HL-60/S4 (cell line): ENCODE data around the gene KCNC1.

Experiments used
- in situ Hi-C: fragments of 300-500 bp; cut with MboI; formaldehyde crosslinking; loops from 2 replicates; pipeline ENCODE4 v1.14.3; 2022; ENCODE audit warnings: low sequenced_read_pairs

Gene KCNC1

GRCh38 chr11:17771415-17771814 lies 36.8 kb downstream of the KCNC1 start:
- in situ Hi-C loops, result no loop called here

GRCh38 chr11:17771841-17772401 lies 37.3 kb downstream of the KCNC1 start:
- in situ Hi-C loops, result no loop called here

DNA sequence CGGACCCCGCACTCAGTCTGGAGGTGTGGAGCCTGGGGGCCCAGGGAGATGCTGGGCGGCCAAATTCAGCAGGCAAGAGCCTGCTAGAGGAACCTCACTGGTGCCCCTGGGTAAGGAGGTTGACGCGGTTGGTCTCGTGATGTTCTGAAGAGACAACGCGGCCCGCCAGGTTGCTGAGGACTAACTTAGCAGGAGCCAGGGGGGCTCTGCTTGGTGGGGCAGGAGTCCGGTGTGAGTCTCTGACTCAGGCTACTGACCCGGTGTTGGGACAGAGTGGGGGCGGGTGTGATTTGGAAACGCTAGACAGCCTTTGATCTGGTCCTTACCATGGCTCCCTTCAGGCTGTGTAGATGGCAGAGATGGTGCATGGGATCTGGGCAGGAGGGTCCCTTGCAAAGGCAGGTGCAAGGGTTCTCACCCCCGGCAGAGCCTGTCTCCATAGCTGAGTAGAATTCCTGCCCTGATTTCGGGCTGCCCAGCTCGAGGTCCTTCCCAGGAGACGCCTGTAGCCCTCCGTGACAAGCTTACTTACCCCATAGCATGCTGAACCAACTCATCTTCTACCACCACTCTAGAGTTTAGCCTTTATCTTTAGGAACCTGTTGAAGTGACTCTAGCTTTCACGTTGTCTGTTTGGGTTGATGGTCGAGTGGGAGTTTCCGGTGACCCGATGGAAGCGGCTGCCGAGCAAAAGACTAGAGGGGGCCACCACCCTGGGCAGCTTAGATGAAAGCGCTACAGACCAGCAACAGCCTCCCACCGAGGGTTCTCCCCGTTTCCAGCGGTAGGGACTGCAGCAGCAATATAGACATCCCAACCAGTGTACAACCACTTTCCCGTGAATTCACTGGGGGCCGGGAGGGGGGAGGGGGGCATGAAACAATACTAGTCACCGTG lies 38.4 kb downstream of the KCNC1 start:
- in situ Hi-C loops, result no loop called here

DNA sequence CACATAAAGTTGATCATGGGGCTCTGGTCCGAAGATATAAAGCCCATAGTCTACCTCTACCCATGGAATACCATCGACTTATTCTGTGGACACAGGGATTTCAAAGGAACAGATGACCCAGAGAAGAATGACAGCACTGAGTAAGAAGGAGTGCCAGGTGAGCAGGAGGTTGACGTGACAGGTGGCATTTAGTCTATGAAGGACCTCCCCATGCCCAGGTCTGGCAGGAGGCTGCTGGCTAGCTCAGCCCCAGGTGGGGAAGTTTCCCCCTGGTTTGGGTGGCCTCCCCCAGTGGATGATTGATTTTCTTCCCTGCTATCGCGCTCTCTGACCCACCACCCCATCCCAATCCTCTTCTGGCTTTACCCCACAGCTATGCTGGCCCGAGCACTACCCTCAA lies 39.1 kb downstream of the KCNC1 start:
- in situ Hi-C loops, result no loop called here

DNA sequence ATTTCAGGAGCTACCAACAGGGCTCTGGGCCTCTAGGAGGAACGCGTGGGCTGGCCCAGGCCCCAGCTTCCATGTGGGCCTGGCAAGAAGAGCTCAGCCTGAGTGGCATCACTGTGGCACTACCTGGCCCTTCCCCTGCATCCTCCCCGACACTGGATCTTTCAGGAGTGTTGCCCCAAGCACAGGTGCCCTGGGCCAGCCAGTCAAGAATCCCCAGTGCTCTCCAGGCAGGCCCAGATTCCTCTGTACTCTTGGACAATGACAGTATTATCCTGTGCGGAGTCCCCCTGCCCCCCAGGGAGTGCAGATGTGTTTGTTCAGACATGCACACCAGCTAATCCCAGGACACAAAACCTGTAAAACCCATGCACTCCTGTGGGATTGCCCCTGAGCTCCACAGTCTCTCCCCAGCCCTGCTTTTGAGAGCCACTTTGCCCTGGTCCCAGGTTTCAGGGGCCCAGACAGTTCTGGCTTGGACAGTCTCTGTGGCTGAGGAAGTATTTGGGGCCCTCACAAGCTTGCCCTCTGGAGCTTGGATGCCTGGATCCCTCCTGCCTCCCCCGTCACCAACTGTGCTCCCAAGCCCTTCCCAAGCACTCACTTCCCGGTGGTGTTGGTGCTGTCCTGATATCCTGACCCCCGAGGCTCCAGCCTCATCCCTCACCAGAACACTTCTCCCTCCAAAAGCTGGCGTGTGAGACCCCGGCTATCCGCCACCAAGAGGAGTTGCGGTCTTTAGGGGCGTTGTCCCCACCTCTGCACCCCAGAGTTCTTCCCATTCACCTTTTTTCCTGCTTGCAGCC lies 39.9 kb downstream of the KCNC1 start:
- in situ Hi-C loops, result no loop called here

GRCh38 chr11:17775035-17775348 lies 40.4 kb downstream of the KCNC1 start:
- in situ Hi-C loops, result no loop called here

GRCh38 chr11:17775507-17776211 lies 41.1 kb downstream of the KCNC1 start:
- in situ Hi-C loops, result no loop called here

- in situ Hi-C loops, result no loop called here
These were observed 41.8 kb downstream of the KCNC1 start for GRCh38 chr11:17776212-17776875.

GRCh38 chr11:17777086-17777737 lies 42.6 kb downstream of the KCNC1 start:
- in situ Hi-C loops, result no loop called here

GRCh38 chr11:17777738-17778091 lies 43.1 kb downstream of the KCNC1 start:
- in situ Hi-C loops, result no loop called here

GRCh38 chr11:17778352-17778751 lies 43.8 kb downstream of the KCNC1 start:
- in situ Hi-C loops, result no loop called here

- in situ Hi-C loops, result no loop called here
These were observed 44.6 kb downstream of the KCNC1 start for GRCh38 chr11:17778956-17779860.

GRCh38 chr11:17779861-17780594 lies 45.4 kb downstream of the KCNC1 start:
- in situ Hi-C loops, result no loop called here

DNA sequence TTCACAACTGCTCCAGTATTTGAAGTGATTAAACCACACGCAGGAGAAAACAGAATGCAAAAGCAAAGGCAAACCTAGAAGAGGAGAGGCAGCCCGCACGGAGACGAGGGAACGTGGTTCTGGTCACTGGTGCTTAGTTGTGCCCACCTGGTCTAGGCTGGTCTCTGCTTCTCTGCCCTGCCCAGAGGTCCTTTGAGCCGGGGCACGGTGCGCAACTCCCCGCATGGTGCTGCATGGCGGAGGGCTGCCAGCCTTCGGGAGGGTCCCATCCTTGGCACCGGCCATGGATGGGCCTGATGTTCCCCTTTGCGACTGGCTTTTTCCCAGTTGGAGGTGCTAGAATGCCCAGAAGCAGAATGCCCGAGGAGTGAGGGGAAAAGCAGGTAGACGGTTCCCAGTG lies 46.1 kb downstream of the KCNC1 start:
- in situ Hi-C loops, result no loop called here

DNA sequence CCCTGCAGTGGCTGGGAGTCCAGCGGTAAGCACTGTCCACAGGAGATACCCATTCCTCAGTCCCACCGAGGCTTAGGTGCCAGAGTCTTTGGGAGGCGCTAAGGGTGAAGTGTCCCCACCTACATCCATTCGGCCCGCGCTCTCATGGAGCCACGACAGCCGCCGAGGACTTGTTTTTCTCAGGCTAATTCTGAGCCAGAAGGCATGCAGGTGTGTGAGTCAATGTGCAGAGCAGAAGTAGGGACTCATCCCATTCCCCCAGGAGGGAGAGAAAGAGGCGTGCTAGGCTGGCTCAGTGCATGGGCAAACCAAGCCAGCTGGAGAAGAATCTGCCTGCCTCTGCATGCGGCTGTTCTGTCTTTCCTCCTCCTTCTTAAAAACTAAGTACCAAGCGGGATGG lies 46.6 kb downstream of the KCNC1 start:
- in situ Hi-C loops, result no loop called here

- in situ Hi-C loops, result no loop called here
These were observed 47.0 kb downstream of the KCNC1 start for GRCh38 chr11:17781626-17782025.

- in situ Hi-C loops, result no loop called here
These were observed 47.6 kb downstream of the KCNC1 start for GRCh38 chr11:17782145-17782544.

DNA sequence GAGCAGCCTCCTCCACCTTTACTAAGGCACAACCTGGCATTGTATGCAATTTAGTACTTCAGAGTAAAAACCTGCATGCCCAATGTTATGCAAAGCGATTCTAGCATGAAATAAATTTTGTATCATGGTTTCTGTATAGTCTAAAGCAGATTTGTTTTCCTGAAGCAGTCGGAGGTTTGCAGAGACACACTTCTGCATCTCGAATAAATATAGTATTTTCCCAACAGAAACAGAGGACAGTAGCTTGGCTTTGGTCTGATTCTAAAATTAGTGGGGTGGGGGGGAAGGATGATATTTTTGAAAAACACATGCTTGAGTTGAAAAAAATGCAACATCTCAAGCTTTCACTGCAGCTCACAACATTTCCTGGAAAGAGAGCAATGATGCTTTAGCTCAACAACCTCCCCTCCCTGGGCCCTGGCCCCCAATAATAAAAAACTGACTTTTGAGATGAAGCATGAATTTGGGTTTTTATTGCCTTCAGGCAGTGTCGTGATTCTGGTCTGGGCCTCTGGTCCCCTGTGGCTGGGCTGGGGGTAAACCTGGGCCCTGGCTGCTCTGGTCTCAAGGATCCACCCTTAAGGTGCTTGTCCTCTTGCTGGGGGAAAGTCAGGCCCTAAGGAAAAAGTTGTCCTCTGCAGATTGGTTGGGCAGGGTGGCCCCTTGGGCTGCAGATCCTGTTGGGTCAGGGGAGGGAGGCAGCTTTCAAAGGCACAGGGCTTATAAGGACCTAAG lies 48.2 kb downstream of the KCNC1 start:
- in situ Hi-C loops, result no loop called here
